Measurements from ENCODE around the gene BCL2L11.

The BCL2L11 gene

DNA sequence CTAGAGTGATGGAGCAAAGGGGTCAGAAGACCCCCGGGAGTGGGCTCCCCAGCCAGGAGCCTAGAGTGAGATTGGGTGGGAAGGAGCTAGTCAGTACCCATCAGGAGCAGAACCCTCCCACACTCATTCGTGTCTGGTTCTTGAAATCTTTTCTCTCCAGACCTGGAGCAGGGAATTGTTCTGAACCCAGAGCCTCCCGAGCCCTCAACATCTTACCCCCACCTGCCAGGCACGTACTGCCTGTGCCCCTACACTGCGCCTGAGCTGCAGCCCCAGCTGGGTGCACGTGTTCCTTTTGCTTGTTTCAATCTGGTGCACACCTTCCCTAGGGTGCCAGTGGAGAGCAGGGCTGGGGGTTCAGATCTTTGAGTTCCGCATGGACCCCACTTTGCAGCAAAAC, 52.6 kb downstream of the BCL2L11 start:
- Histone ChIP-seq H3K36me3 (ENCODE audit: insufficient read depth, low read depth, low read length) (no peaks in the 10 kb centered on the region), H3K27me3 (ENCODE audit: insufficient read depth, low read length) (no peaks in the 10 kb centered on the region), H3K4me1 (ENCODE audit: insufficient read depth, low read length) (peaks cover 12% of the 10 kb centered on the region; the same call in 1 of the 2 replicates), H3K9me3 (ENCODE audit: insufficient read depth, low read depth, low read length) (no peaks in the 10 kb centered on the region), H3K4me3 (ENCODE audit: low read length) (no peak overlapping the region), H3K9ac (ENCODE audit: low read depth, low read length) (no peak overlapping the region), H3K27ac (ENCODE audit: low read length) (no peak overlapping the region)

GRCh38 chr2:111173856-111174255, 53.1 kb downstream of the BCL2L11 start:
- H3K4me1 ChIP-seq (ENCODE audit: insufficient read depth, low read length): peaks cover 12% of the 10 kb centered on the region; the same call in 1 of the 2 replicates
- H3K4me3 ChIP-seq (ENCODE audit: low read length): no peak overlapping the region
- H3K9ac ChIP-seq (ENCODE audit: low read depth, low read length): no peak overlapping the region
- H3K27ac ChIP-seq (ENCODE audit: low read length): no peak overlapping the region
- H3K36me3 ChIP-seq (ENCODE audit: insufficient read depth, low read depth, low read length): no peaks in the 10 kb centered on the region
- no peaks in the 10 kb centered on the region for H3K9me3 ChIP-seq (ENCODE audit: insufficient read depth, low read depth, low read length)
- no peaks in the 10 kb centered on the region for H3K27me3 ChIP-seq (ENCODE audit: insufficient read depth, low read length)

GRCh38 chr2:111175615-111176014, 54.9 kb downstream of the BCL2L11 start:
- Histone ChIP-seq H3K27me3 (ENCODE audit: insufficient read depth, low read length) (no peaks in the 10 kb centered on the region), H3K27ac (ENCODE audit: low read length) (no peak overlapping the region), H3K4me3 (ENCODE audit: low read length) (no peak overlapping the region), H3K9me3 (ENCODE audit: insufficient read depth, low read depth, low read length) (no peaks in the 10 kb centered on the region), H3K36me3 (ENCODE audit: insufficient read depth, low read depth, low read length) (no peaks in the 10 kb centered on the region), H3K9ac (ENCODE audit: low read depth, low read length) (no peak overlapping the region), H3K4me1 (ENCODE audit: insufficient read depth, low read length) (peaks cover 12% of the 10 kb centered on the region; the same call in 1 of the 2 replicates)

DNA sequence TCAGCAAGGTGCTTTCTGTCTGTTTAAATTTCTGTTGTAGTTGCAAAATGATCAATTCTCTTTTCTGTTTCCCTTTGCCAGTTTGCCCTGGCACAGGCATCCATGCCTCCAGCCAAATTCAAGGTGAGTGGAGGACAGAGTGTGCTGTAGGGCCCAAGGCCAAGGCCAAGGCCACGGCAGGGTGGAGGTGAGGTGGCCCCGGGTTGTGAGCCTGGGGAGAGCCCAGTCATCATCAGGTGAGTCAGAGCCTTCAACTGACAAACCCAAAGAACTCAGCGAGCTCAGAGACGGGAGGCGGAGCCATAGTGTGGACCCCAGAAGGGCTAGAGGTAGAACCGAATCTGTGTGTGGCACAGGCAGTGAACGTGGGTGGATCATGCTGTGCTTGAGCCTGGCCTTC, 55.7 kb downstream of the BCL2L11 start:
- no peak overlapping the region for H3K27ac ChIP-seq (ENCODE audit: low read length)
- no peak overlapping the region for H3K9ac ChIP-seq (ENCODE audit: low read depth, low read length)

GRCh38 chr2:111176867-111177266, 56.2 kb downstream of the BCL2L11 start:
- H3K9ac ChIP-seq (ENCODE audit: low read depth, low read length): no peak overlapping the region
- H3K27me3 ChIP-seq (ENCODE audit: insufficient read depth, low read length): no peaks in the 10 kb centered on the region
- H3K9me3 ChIP-seq (ENCODE audit: insufficient read depth, low read depth, low read length): no peaks in the 10 kb centered on the region
- no peak overlapping the region for H3K4me3 ChIP-seq (ENCODE audit: low read length)
- H3K36me3 ChIP-seq (ENCODE audit: insufficient read depth, low read depth, low read length): no peaks in the 10 kb centered on the region
- peaks cover 8% of the 10 kb centered on the region; the same call in 1 of the 2 replicates for H3K4me1 ChIP-seq (ENCODE audit: insufficient read depth, low read length)
- no peak overlapping the region for H3K27ac ChIP-seq (ENCODE audit: low read length)

More for the DNA sequence above, 55.7 kb downstream of the BCL2L11 start:
- no peaks in the 10 kb centered on the region for H3K36me3 ChIP-seq (ENCODE audit: insufficient read depth, low read depth, low read length)
- H3K4me1 ChIP-seq (ENCODE audit: insufficient read depth, low read length): peaks cover 8% of the 10 kb centered on the region; the same call in 1 of the 2 replicates
- H3K27me3 ChIP-seq (ENCODE audit: insufficient read depth, low read length): no peaks in the 10 kb centered on the region
- H3K4me3 ChIP-seq (ENCODE audit: low read length): no peak overlapping the region
- H3K9me3 ChIP-seq (ENCODE audit: insufficient read depth, low read depth, low read length): no peaks in the 10 kb centered on the region

- Histone ChIP-seq H3K9me3 (ENCODE audit: insufficient read depth, low read depth, low read length) (no peaks in the 10 kb centered on the region), H3K27me3 (ENCODE audit: insufficient read depth, low read length) (no peaks in the 10 kb centered on the region; the same call in 1 of the 2 replicates), H3K9ac (ENCODE audit: low read depth, low read length) (no peak overlapping the region), H3K4me1 (ENCODE audit: insufficient read depth, low read length) (peaks cover 8% of the 10 kb centered on the region; the same call in 1 of the 2 replicates), H3K36me3 (ENCODE audit: insufficient read depth, low read depth, low read length) (no peaks in the 10 kb centered on the region), H3K4me3 (ENCODE audit: low read length) (no peak overlapping the region), H3K27ac (ENCODE audit: low read length) (no peak overlapping the region)
Measured at GRCh38 chr2:111178296-111178695, 57.6 kb downstream of the BCL2L11 start.

DNA sequence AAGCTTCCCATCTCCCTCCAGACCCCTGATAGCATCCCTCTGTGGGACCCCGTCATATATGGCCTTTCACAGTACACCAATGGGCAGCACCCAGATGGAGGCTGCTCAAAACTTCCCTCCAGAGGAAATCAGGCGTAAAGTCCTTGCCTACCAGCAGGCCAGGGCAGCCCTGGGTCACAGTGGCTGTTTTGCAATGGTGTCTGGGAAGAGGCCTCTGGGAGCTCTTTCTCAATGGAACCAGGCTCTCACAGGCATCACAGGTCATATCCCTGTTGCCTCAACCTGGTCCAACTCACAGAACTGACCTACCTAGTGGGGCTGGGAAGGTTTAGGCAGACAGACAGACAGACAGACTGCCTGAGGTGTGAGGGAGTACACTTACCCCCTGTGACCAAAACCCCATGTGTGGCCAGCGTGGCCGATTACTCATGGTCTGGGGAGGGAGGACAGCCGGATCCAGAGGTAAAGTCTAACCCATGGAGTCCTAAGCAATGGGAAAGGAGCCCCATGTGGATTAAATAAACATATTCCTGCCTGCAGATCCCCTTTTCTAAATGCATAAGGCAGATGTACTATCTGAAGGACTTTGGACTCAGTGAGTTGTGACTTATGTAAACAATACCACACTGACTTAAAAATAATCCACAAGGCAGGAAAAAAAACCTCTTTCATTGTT, 58.2 kb downstream of the BCL2L11 start:
- H3K4me3 ChIP-seq (ENCODE audit: low read length): no peak overlapping the region
- H3K9me3 ChIP-seq (ENCODE audit: insufficient read depth, low read depth, low read length): no peaks in the 10 kb centered on the region
- no peaks in the 10 kb centered on the region for H3K36me3 ChIP-seq (ENCODE audit: insufficient read depth, low read depth, low read length)
- no peaks in the 10 kb centered on the region; the same call in 1 of the 2 replicates for H3K27me3 ChIP-seq (ENCODE audit: insufficient read depth, low read length)
- H3K27ac ChIP-seq (ENCODE audit: low read length): no peak overlapping the region
- H3K9ac ChIP-seq (ENCODE audit: low read depth, low read length): no peak overlapping the region
- H3K4me1 ChIP-seq (ENCODE audit: insufficient read depth, low read length): peaks cover 8% of the 10 kb centered on the region; the same call in 1 of the 2 replicates

- no peaks in the 10 kb centered on the region for H3K9me3 ChIP-seq (ENCODE audit: insufficient read depth, low read depth, low read length)
- no peak overlapping the region for H3K9ac ChIP-seq (ENCODE audit: low read depth, low read length)
- no peak overlapping the region for H3K27ac ChIP-seq (ENCODE audit: low read length)
- no peaks in the 10 kb centered on the region for H3K4me1 ChIP-seq (ENCODE audit: insufficient read depth, low read length)
- H3K4me3 ChIP-seq (ENCODE audit: low read length): no peak overlapping the region
- no peaks in the 10 kb centered on the region; the same call in 1 of the 2 replicates for H3K27me3 ChIP-seq (ENCODE audit: insufficient read depth, low read length)
- H3K36me3 ChIP-seq (ENCODE audit: insufficient read depth, low read depth, low read length): no peaks in the 10 kb centered on the region
Measured at GRCh38 chr2:111182121-111182520, 61.4 kb downstream of the BCL2L11 start.

DNA sequence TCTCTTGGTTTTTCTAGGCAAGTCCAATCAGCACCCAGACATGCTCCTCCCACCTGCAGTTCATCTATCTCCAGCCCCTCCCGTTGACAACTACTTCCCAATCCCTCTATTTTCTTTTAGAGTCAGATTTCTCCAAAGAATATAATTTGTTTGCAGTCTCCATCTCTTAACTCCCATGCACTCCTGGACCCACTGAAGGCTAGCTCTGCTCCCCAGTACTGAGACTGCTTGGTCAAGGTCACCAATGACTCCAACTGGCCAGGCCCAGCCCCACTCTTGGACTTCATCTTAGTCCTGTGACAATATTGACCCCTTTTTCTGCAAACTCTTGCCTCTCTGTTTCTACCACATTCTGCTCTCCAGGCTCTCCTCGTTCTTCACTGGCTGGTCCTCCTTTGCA, 62.0 kb downstream of the BCL2L11 start:
- H3K9me3 ChIP-seq (ENCODE audit: insufficient read depth, low read depth, low read length): no peaks in the 10 kb centered on the region
- H3K4me3 ChIP-seq (ENCODE audit: low read length): no peak overlapping the region
- no peak overlapping the region for H3K27ac ChIP-seq (ENCODE audit: low read length)
- no peaks in the 10 kb centered on the region; the same call in 1 of the 2 replicates for H3K27me3 ChIP-seq (ENCODE audit: insufficient read depth, low read length)
- no peaks in the 10 kb centered on the region for H3K4me1 ChIP-seq (ENCODE audit: insufficient read depth, low read length)
- H3K9ac ChIP-seq (ENCODE audit: low read depth, low read length): no peak overlapping the region
- H3K36me3 ChIP-seq (ENCODE audit: insufficient read depth, low read depth, low read length): no peaks in the 10 kb centered on the region

- Histone ChIP-seq H3K27me3 (ENCODE audit: insufficient read depth, low read length) (no peaks in the 10 kb centered on the region; the same call in 1 of the 2 replicates), H3K4me3 (ENCODE audit: low read length) (no peak overlapping the region), H3K4me1 (ENCODE audit: insufficient read depth, low read length) (no peaks in the 10 kb centered on the region), H3K9ac (ENCODE audit: low read depth, low read length) (no peak overlapping the region), H3K27ac (ENCODE audit: low read length) (no peak overlapping the region), H3K9me3 (ENCODE audit: insufficient read depth, low read depth, low read length) (no peaks in the 10 kb centered on the region), H3K36me3 (ENCODE audit: insufficient read depth, low read depth, low read length) (no peaks in the 10 kb centered on the region)
Measured at GRCh38 chr2:111184725-111185310, 64.1 kb downstream of the BCL2L11 start.

GRCh38 chr2:111185361-111186022, 64.8 kb downstream of the BCL2L11 start:
- Histone ChIP-seq H3K9ac (ENCODE audit: low read depth, low read length) (no peak overlapping the region), H3K27ac (ENCODE audit: low read length) (no peak overlapping the region), H3K4me3 (ENCODE audit: low read length) (no peak overlapping the region), H3K9me3 (ENCODE audit: insufficient read depth, low read depth, low read length) (no peaks in the 10 kb centered on the region), H3K27me3 (ENCODE audit: insufficient read depth, low read length) (no peaks in the 10 kb centered on the region; the same call in 1 of the 2 replicates), H3K4me1 (ENCODE audit: insufficient read depth, low read length) (no peaks in the 10 kb centered on the region), H3K36me3 (ENCODE audit: insufficient read depth, low read depth, low read length) (no peaks in the 10 kb centered on the region)

All from iPS-20b (cell line).